Measurements from ENCODE around the gene ZNF580. TPM values are rescaled to one million over a fixed set of nuclear protein-coding genes. Genes with fewer than 3 reads are reported as not detected.

Gene ZNF580
- total and polyA plus RNA-seq, 9 of the 15 experiments (the other 6 are each of a cell fraction or from before 2014, with no cell fraction given), result 2.3 to 47.4 (median 6.0) TPM

GRCh38 chr19:55601084-55601483 is 39.7 kb upstream of the ZNF580 start (continued):
- no peak for TF ChIP-seq JUN (IDR thresholded peaks at IDR 0.05; ENCODE audit: borderline replicate concordance, low read depth, low read length)
- no peak for TF ChIP-seq JUN (CRISPR knock-in tag; IDR thresholded peaks at IDR 0.05; ENCODE audit: borderline replicate concordance)
- TF ChIP-seq GMEB1 (CRISPR knock-in tag; IDR thresholded peaks at IDR 0.05), result no peak
- TF ChIP-seq, protein P1, sequence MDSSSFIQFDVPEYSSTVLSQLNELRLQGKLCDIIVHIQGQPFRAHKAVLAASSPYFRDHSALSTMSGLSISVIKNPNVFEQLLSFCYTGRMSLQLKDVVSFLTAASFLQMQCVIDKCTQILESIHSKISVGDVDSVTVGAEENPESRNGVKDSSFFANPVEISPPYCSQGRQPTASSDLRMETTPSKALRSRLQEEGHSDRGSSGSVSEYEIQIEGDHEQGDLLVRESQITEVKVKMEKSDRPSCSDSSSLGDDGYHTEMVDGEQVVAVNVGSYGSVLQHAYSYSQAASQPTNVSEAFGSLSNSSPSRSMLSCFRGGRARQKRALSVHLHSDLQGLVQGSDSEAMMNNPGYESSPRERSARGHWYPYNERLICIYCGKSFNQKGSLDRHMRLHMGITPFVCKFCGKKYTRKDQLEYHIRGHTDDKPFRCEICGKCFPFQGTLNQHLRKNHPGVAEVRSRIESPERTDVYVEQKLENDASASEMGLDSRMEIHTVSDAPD (CRISPR knock-in tag; IDR thresholded peaks at IDR 0.05), result no peak
- no peak for TF ChIP-seq PRPF4 (IDR thresholded peaks at IDR 0.05; ENCODE audit: insufficient read depth, low read depth, low read length, poor library complexity, severe bottlenecking)
- no peak for TF ChIP-seq HLTF (IDR thresholded peaks at IDR 0.05)
- TF ChIP-seq, protein P2, sequence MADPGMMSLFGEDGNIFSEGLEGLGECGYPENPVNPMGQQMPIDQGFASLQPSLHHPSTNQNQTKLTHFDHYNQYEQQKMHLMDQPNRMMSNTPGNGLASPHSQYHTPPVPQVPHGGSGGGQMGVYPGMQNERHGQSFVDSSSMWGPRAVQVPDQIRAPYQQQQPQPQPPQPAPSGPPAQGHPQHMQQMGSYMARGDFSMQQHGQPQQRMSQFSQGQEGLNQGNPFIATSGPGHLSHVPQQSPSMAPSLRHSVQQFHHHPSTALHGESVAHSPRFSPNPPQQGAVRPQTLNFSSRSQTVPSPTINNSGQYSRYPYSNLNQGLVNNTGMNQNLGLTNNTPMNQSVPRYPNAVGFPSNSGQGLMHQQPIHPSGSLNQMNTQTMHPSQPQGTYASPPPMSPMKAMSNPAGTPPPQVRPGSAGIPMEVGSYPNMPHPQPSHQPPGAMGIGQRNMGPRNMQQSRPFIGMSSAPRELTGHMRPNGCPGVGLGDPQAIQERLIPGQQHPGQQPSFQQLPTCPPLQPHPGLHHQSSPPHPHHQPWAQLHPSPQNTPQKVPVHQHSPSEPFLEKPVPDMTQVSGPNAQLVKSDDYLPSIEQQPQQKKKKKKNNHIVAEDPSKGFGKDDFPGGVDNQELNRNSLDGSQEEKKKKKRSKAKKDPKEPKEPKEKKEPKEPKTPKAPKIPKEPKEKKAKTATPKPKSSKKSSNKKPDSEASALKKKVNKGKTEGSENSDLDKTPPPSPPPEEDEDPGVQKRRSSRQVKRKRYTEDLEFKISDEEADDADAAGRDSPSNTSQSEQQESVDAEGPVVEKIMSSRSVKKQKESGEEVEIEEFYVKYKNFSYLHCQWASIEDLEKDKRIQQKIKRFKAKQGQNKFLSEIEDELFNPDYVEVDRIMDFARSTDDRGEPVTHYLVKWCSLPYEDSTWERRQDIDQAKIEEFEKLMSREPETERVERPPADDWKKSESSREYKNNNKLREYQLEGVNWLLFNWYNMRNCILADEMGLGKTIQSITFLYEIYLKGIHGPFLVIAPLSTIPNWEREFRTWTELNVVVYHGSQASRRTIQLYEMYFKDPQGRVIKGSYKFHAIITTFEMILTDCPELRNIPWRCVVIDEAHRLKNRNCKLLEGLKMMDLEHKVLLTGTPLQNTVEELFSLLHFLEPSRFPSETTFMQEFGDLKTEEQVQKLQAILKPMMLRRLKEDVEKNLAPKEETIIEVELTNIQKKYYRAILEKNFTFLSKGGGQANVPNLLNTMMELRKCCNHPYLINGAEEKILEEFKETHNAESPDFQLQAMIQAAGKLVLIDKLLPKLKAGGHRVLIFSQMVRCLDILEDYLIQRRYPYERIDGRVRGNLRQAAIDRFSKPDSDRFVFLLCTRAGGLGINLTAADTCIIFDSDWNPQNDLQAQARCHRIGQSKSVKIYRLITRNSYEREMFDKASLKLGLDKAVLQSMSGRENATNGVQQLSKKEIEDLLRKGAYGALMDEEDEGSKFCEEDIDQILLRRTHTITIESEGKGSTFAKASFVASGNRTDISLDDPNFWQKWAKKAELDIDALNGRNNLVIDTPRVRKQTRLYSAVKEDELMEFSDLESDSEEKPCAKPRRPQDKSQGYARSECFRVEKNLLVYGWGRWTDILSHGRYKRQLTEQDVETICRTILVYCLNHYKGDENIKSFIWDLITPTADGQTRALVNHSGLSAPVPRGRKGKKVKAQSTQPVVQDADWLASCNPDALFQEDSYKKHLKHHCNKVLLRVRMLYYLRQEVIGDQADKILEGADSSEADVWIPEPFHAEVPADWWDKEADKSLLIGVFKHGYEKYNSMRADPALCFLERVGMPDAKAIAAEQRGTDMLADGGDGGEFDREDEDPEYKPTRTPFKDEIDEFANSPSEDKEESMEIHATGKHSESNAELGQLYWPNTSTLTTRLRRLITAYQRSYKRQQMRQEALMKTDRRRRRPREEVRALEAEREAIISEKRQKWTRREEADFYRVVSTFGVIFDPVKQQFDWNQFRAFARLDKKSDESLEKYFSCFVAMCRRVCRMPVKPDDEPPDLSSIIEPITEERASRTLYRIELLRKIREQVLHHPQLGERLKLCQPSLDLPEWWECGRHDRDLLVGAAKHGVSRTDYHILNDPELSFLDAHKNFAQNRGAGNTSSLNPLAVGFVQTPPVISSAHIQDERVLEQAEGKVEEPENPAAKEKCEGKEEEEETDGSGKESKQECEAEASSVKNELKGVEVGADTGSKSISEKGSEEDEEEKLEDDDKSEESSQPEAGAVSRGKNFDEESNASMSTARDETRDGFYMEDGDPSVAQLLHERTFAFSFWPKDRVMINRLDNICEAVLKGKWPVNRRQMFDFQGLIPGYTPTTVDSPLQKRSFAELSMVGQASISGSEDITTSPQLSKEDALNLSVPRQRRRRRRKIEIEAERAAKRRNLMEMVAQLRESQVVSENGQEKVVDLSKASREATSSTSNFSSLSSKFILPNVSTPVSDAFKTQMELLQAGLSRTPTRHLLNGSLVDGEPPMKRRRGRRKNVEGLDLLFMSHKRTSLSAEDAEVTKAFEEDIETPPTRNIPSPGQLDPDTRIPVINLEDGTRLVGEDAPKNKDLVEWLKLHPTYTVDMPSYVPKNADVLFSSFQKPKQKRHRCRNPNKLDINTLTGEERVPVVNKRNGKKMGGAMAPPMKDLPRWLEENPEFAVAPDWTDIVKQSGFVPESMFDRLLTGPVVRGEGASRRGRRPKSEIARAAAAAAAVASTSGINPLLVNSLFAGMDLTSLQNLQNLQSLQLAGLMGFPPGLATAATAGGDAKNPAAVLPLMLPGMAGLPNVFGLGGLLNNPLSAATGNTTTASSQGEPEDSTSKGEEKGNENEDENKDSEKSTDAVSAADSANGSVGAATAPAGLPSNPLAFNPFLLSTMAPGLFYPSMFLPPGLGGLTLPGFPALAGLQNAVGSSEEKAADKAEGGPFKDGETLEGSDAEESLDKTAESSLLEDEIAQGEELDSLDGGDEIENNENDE (IDR thresholded peaks at IDR 0.05; ENCODE audit: low read depth, low read length), result no peak
- TF ChIP-seq FOXK1 (CRISPR knock-in tag; IDR thresholded peaks at IDR 0.05; ENCODE audit: borderline replicate concordance), result no peak
- peak; percentile 50 to 81; a peak in 3 of 4 replicates for TF ChIP-seq KDM1A (IDR thresholded peaks at IDR 0.05)
- TF ChIP-seq ZNF668 (CRISPR knock-in tag; IDR thresholded peaks at IDR 0.05), result no peak
- TF ChIP-seq, protein P3, sequence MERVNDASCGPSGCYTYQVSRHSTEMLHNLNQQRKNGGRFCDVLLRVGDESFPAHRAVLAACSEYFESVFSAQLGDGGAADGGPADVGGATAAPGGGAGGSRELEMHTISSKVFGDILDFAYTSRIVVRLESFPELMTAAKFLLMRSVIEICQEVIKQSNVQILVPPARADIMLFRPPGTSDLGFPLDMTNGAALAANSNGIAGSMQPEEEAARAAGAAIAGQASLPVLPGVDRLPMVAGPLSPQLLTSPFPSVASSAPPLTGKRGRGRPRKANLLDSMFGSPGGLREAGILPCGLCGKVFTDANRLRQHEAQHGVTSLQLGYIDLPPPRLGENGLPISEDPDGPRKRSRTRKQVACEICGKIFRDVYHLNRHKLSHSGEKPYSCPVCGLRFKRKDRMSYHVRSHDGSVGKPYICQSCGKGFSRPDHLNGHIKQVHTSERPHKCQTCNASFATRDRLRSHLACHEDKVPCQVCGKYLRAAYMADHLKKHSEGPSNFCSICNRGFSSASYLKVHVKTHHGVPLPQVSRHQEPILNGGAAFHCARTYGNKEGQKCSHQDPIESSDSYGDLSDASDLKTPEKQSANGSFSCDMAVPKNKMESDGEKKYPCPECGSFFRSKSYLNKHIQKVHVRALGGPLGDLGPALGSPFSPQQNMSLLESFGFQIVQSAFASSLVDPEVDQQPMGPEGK (CRISPR knock-in tag; IDR thresholded peaks at IDR 0.05; ENCODE audit: borderline replicate concordance), result no peak
- no peak for TF ChIP-seq ZNF764 (CRISPR knock-in tag; IDR thresholded peaks at IDR 0.05; ENCODE audit: low read depth)
